ENCODE data around the gene LRRN1.
"Not testable (repeated sequence)": the region's sequence is repeated elsewhere in the genome, so short reads cannot be mapped to it uniquely, and the experiment has no call there.

The LRRN1 gene

DNA sequence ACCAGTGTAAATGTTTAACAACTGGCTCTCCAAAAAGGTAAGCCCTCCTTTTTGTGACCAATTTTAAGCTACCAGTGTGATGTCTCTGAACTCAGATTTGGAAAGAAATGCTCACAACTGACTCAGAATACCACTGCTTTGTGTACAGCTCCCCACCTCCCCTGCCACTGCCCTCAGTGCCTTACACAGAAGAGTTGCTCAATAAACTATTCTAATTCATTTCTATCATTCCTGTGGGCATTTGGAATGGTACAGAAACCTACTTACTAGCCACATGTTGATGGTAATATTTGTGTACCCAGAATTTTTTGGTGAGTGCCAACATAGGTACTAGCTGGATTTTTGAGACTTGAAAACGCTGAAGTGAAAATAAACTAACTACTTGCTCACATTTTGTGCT is 16.0 kb downstream of the LRRN1 start:
- no peak for DNase-seq

- DNase-seq, result no peak
Measured at GRCh38 chr3:3816034-3816433, 16.8 kb downstream of the LRRN1 start.

DNA sequence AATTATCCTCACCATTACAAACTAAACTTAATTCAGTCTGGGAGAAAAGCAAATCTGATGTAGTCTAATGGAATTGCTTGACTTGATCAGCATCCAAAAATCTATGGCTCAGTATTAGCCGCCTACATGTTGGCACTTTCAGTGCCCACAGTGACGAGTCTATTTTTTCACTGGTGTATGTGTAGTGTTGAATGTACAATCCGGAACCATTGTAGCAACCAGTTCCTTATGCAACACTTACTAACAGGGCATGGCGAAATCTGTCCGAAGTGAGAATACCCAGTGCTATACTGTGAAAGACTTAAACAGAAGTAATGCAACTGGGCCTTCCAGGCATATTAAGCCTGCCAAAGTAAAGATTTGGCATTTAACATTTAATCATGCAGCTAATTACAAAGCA is 18.6 kb downstream of the LRRN1 start:
- DNase-seq, result no peak

DNA sequence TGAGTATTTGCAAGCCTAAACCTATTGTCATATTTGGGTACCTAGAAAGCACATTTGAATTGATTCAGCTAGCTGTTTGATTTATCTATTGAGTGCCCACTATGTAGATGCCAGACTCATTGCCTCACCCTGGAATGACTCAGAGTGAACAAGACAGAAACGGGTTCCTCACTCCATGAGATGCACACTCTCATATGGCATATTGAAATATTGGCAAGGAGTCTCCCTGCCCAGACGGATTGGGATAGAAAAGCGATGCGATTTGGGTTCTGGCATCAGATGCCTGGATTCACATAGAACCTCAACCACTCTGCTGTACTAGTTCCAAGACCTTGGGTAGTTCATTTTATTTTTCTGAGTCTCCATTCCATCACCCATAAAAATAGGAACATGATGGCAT is 22.5 kb downstream of the LRRN1 start:
- no peak for DNase-seq

GRCh38 chr3:3825035-3825434 is 25.8 kb downstream of the LRRN1 start:
- DNase-seq, result no peak

GRCh38 chr3:3826521-3826920 is 27.3 kb downstream of the LRRN1 start:
- DNase-seq, result no peak

GRCh38 chr3:3827111-3827510 is 27.9 kb downstream of the LRRN1 start:
- DNase-seq, result no peak

- not testable (repeated sequence) for DNase-seq
Measured at GRCh38 chr3:3828417-3828816, 29.2 kb downstream of the LRRN1 start.

DNA sequence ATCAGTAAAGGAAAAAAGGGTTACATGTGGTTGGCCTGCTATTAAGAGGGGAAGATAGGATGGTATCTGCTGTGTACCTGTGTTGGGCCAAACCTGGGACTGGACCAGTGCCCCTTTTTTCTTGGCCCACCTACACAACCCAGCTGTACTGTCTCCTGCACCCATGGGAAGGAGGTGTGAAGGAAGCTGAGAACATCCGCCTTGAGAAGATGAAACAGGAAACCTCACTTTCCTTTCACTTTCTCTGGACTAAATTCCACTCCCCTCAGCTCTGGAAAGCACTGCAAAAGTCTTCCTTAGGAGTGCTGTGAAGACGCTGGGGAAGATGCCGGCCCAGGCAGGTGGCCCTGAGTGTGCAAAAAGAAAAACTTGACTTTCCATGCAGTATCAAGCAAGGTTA is 37.6 kb downstream of the LRRN1 start:
- no peak for DNase-seq

DNA sequence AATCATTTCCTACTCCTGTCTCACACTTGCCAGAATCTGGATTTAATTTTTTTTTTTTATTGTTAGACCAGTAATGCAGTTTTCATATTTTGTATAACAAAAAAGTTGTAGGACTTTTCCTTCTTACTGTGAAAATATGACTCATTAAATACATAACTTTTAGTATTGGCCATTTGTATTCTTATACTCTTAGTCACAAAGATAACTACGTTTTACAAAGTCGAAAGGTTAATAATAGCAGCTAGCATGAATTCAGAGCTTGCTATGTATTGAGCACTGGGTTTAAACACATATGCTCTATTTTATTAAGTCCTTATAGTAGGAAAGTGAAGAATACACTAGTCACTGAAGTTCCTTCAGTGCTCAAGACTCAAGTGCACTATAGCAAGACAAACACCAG is 43.1 kb downstream of the LRRN1 start:
- DNase-seq, result no peak

DNA sequence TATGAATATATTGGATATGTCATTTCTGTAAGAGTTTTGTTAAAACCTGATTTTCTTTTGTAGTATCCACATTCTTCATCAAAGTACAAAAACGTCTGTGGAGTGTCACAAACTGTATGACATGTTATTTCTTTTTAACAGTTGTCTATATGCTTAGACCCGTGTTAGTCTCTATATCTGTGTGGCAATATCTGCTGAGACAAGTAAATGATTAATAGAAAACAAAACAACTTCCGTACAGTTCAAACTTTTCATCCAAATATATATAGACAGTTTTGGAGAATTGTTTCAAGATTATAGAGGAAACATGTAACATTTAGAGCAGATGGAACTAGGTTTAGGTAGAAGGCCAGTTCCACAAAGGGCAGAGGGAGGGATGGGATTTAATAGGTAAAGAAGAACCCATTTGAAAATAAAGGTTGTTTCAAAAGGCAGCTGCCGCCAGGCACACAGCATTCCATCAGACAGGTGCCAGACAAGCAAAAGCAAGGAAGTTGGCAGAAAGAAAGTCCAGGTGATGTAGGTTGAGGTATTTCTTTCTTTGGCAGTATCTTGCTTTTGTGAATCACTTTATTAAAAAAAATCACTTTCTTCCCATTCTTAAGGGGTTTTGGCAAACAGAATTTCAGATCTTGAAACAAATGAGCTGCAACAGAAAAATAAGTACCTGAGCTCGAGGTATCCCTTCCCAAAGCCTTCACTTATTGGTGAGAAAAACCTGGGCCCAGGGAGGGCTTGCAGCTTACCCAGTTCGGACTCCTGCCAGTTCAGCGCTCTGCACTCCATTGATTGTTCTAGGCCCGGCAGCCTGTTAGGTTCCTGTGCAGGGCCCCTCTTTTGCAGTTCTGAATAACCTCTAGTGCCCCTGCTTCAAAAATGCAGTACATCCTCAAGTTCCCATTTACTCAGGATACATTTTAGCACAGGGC is 49.0 kb downstream of the LRRN1 start:
- no peak for DNase-seq

DNA sequence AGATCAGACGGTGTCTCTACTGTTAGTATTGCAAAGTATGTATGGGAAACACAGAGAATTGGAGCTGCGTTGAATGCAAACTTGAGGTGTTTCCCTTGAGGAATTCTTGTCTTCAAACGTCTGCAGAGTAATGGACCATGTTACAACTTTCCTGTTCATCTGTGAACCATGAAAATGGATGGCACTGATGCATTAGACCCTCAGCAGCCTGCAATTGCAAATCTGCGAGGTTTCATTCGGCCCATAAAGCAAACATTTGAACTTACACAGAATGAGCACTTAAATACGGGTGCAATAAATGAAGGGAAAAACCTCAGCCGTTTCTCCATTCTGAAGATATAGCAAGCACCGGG is 49.7 kb downstream of the LRRN1 start:
- no peak for DNase-seq

GRCh38 chr3:3851621-3852323 is 52.5 kb downstream of the LRRN1 start:
- no peak for DNase-seq

DNA sequence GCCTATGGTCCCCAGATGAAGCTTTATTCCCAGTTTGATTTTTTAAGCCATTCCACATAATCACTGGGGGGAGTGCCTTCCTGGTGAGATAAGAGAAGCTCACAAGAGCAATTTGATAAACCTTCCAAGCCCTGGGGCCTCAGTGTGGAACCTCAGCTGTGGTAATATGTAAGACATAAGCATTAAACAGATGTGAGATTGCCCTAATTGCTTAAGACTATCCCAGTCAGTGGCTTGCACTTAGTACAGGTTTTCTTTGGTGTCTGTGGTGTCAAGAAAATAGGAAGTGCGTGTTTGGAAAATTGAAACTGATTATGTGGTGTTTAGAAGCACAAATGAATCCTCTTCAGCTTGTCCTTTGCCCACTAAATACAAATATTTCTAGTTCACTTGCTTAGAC is 54.3 kb downstream of the LRRN1 start:
- no peak for DNase-seq

DNA sequence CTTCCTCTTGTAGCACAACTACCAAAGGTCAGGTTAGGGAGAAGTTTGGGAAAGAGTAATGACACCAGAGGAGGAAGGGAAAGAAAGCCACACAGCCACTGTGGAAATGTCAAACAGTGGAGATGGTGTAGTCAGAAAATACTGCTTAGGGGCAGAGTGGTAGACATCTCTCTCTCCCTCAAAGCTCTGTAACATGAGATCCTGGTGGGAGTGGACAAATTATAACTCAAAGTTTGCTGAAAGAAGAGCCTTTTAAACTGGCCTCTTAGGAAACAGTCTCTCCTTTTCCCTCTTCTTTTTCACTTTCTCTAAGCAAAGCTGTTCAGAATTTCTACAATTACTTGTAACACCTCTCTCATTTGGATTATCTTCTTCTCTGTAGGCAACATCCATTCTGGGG is 55.8 kb downstream of the LRRN1 start:
- DNase-seq, result no peak

- DNase-seq, result no peak
Measured at GRCh38 chr3:3860235-3860634, 61.0 kb downstream of the LRRN1 start.

DNA sequence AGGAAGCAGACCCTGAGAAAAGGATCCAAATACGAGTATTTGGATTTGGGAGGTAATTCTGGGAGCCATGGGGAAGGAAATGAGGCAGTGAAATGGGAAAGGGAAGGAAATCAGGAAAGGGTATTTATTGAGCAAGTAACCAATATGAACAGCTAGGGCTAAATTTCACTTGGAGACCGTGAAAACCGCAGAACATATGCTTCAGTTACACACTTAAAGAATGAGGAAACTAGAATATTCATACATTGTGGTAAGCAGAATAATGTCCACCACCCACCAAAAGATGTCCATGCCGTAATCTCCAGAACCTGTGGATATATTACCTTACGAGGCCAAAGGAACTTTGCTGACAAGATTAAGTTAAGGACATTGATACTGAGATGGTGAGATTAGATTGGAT is 63.3 kb downstream of the LRRN1 start:
- DNase-seq, result no peak

GRCh38 chr3:3875491-3875890 is 76.3 kb downstream of the LRRN1 start:
- no peak for DNase-seq

- DNase-seq, result no peak
Measured at GRCh38 chr3:3881050-3881449, 81.8 kb downstream of the LRRN1 start.

DNA sequence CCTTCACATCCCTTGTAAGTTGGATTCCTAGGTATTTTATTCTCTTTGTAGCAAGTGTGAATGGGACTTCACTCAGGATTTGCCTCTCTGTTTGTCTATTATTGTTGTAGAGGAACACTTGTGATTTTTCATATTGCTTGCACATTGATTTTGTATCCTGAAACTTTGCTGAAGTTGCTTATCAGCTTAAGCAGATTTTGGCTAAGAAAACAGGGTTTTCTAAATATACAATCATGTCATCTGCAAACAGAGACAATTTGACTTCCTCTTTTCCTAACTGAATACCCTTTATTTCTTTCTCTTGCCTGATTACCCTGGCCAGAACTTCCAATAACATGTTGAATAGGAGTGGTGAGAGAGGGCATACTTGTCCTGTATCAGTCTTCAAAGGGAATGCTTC is 88.1 kb downstream of the LRRN1 start:
- DNase-seq, result not testable (repeated sequence)

DNA sequence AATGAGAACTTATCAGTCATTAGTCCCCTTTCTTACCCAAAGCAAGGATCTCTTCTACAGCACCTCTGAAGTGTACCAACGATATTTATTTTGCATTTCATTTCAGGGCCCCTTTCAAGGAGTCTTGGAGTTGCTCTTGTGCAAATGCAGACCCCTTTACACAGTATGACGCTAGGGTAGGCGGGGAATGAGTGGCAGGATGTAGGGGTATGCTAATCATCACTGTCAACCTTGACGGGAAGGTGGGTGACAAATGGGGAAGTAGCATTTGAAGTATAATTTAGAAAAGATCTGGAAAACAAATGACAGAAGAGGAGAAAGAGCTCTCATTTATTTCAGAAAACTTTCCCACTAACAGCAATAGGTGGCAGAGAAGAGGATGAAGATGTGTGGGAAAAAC is 94.4 kb downstream of the LRRN1 start:
- no peak for DNase-seq

All from activated effector memory CD4-positive, alpha-beta T cell treated with Interleukin-2 at 50 U/mL for 16 hours (primary cell).